ENCODE data around the gene UBTF. TPM values are rescaled to one million over a fixed set of nuclear protein-coding genes. Genes with fewer than 3 reads are reported as not detected.
A peak's percentile ranks its signal among the peaks of the same experiment; 100 is the strongest.

Gene UBTF
- polyA plus RNA-seq, 3 donors = 6.0 to 13.1 (median 12.5) TPM

- peak overlapping the region; percentile 86 for H3K9ac ChIP-seq (ENCODE audit: insufficient read depth, low read length, poor library complexity, severe bottlenecking)
- H3K27me3 ChIP-seq (ENCODE audit: control insufficient read depth in 2 of 2, insufficient read depth in 2 of 2, low read length in 2 of 2) = no peaks in the 10 kb centered on the region
- H3K27me3 Mint-ChIP-seq (ENCODE audit: low read depth in 3 of 3) = no peaks in the 10 kb centered on the region
- TF ChIP-seq, protein P1, sequence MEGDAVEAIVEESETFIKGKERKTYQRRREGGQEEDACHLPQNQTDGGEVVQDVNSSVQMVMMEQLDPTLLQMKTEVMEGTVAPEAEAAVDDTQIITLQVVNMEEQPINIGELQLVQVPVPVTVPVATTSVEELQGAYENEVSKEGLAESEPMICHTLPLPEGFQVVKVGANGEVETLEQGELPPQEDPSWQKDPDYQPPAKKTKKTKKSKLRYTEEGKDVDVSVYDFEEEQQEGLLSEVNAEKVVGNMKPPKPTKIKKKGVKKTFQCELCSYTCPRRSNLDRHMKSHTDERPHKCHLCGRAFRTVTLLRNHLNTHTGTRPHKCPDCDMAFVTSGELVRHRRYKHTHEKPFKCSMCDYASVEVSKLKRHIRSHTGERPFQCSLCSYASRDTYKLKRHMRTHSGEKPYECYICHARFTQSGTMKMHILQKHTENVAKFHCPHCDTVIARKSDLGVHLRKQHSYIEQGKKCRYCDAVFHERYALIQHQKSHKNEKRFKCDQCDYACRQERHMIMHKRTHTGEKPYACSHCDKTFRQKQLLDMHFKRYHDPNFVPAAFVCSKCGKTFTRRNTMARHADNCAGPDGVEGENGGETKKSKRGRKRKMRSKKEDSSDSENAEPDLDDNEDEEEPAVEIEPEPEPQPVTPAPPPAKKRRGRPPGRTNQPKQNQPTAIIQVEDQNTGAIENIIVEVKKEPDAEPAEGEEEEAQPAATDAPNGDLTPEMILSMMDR (IDR thresholded peaks at IDR 0.05) = no peak
- peaks cover 37 to 44% of the 10 kb centered on the region in 2 donors for H3K4me1 ChIP-seq (ENCODE audit: control insufficient read depth in 1 of 2, insufficient read depth in 2 of 2, low read length in 2 of 2)
- intact Hi-C loops (cut with micrococcal nuclease) = loop anchor here (1.0 to 10.0 kb wide), 5 partner anchors 13 to 315 kb away; partner anchors contain the start of genes HROB (in 2 of the 2), GPATCH8 (in 1 of the 2), LSM12 (in 1 of the 2) and TMEM101 (in 1 of the 2)
- H3K36me3 ChIP-seq (replicated peaks in 1 of 2; ENCODE audit: control insufficient read depth in 1 of 2, insufficient read depth in 2 of 2, low read length in 2 of 2) = peaks cover 29 to 36% of the 10 kb centered on the region in 2 donors
- peak overlapping the region; percentile 75 to 94 (median 90) for H3K4me3 ChIP-seq (replicated peaks in 1 of 3; ENCODE audit: low read depth in 2 of 3, low read length in 3 of 3)
- H3K27ac ChIP-seq (ENCODE audit: low read depth in 1 of 2, low read length in 2 of 2) = peak overlapping the region; percentile 92 to 98
- H3K4me1 Mint-ChIP-seq = peaks cover 39% of the 10 kb centered on the region
- H3K4me3 Mint-ChIP-seq = peak overlapping the region; percentile 97 to 99
- peak overlapping the region; percentile 75 for H2AFZ ChIP-seq (ENCODE audit: insufficient read depth, low read depth, low read length, poor library complexity, severe bottlenecking)
- peak in 2 of 3 donors; percentile 27 to 63 for DNase-seq
- H3K36me3 Mint-ChIP-seq = peaks cover 27 to 50% of the 10 kb centered on the region in 2 donors
- peak overlapping the region; percentile 97 for H3K4me2 ChIP-seq (replicated peaks; ENCODE audit: extremely low read depth, low read length, poor library complexity, severe bottlenecking)
- peaks cover 69% of the 10 kb centered on the region for H3K79me2 ChIP-seq (ENCODE audit: insufficient read depth, low read length)
- H4K20me1 ChIP-seq (ENCODE audit: insufficient read depth, low read length) = peaks cover 57% of the 10 kb centered on the region
- no peaks in the 10 kb centered on the region for H3K9me3 ChIP-seq (replicated peaks in 1 of 2; ENCODE audit: control insufficient read depth in 1 of 2, insufficient read depth in 1 of 2, low read length in 2 of 2)
- WGBS (ENCODE audit: insufficient coverage) = 0% methylated on average over 19 of the region's 32 CpGs
- peak overlapping the region; percentile 96 to 100 (median 99) for H3K27ac Mint-ChIP-seq
- no peaks in the 10 kb centered on the region for H3K9me3 Mint-ChIP-seq
Measured at GRCh38 chr17:44187131-44187899, 32.2 kb downstream of the UBTF start.

- H4K20me1 ChIP-seq (ENCODE audit: insufficient read depth, low read length) = peaks cover 56% of the 10 kb centered on the region
- TF ChIP-seq, protein P1 (IDR thresholded peaks at IDR 0.05) = no peak
- 0% methylated on average over 50 of the region's 50 CpGs for WGBS (ENCODE audit: insufficient coverage)
- Mint-ChIP-seq H3K27ac (peak within 1 kb of the TSS; percentile 96 to 100 (median 99)), H3K36me3 (peaks cover 34 to 55% of the 10 kb centered on the region in 2 donors), H3K27me3 (ENCODE audit: low read depth in 3 of 3) (no peaks in the 10 kb centered on the region), H3K4me1 (peaks cover 36% of the 10 kb centered on the region), H3K9me3 (no peaks in the 10 kb centered on the region), H3K4me3 (peak within 1 kb of the TSS; percentile 97 to 99)
- H3K4me2 ChIP-seq (replicated peaks; ENCODE audit: extremely low read depth, low read length, poor library complexity, severe bottlenecking) = peak within 1 kb of the TSS; percentile 97
- H3K36me3 ChIP-seq (replicated peaks in 1 of 2; ENCODE audit: control insufficient read depth in 1 of 2, insufficient read depth in 2 of 2, low read length in 2 of 2) = peaks cover 35 to 41% of the 10 kb centered on the region in 2 donors
- DNase-seq = peak; percentile 99
- no peaks in the 10 kb centered on the region for H3K27me3 ChIP-seq (ENCODE audit: control insufficient read depth in 2 of 2, insufficient read depth in 2 of 2, low read length in 2 of 2)
- H3K9me3 ChIP-seq (replicated peaks in 1 of 2; ENCODE audit: control insufficient read depth in 1 of 2, insufficient read depth in 1 of 2, low read length in 2 of 2) = no peaks in the 10 kb centered on the region
- peaks cover 77% of the 10 kb centered on the region for H3K79me2 ChIP-seq (ENCODE audit: insufficient read depth, low read length)
- peak within 1 kb of the TSS; percentile 97 for H2AFZ ChIP-seq (ENCODE audit: insufficient read depth, low read depth, low read length, poor library complexity, severe bottlenecking)
- H3K4me3 ChIP-seq (replicated peaks in 1 of 3; ENCODE audit: low read depth in 2 of 3, low read length in 3 of 3) = peak within 1 kb of the TSS; percentile 75 to 94 (median 90)
- peak within 1 kb of the TSS; percentile 86 for H3K9ac ChIP-seq (ENCODE audit: insufficient read depth, low read length, poor library complexity, severe bottlenecking)
- peaks cover 33 to 39% of the 10 kb centered on the region in 2 donors for H3K4me1 ChIP-seq (ENCODE audit: control insufficient read depth in 1 of 2, insufficient read depth in 2 of 2, low read length in 2 of 2)
- peak within 1 kb of the TSS; percentile 92 to 98 for H3K27ac ChIP-seq (ENCODE audit: low read depth in 1 of 2, low read length in 2 of 2)
- intact Hi-C loops (cut with micrococcal nuclease) = loop anchor here (1.0 to 10.0 kb wide), 5 partner anchors 14 to 316 kb away; partner anchors contain the start of genes HROB (in 2 of the 2), GPATCH8 (in 1 of the 2), LSM12 (in 1 of the 2) and TMEM101 (in 1 of the 2)
Measured at GRCh38 chr17:44186307-44187130, 33.0 kb downstream of the UBTF start, which contains the start of gene TMUB2. TMUB2 (plus strand) TSS chr17:44186972; CDS start chr17:44187709, 737 bp downstream.
